DND-41 (cell line): ENCODE results near the gene PANX2.
A peak's percentile ranks its signal among the peaks of the same experiment; 100 is the strongest.

Experiments used
- ATAC-seq: fragments of 200-7000 bp; cut with Tn5 transposase; 3 replicates; pipeline ENCODE4 v1.9.1; 2021; ENCODE audit warnings: low read depth; ENCODE audit not compliant: insufficient read depth
- DNase-seq: peaks from one replicate; pipeline ENCODE4 v3.0.0-alpha.2; 2020
- H2AFZ ChIP-seq: 2 replicates; pipeline ENCODE4 v1.6.0; 2012; ENCODE audit warnings: low read depth, low read length
- H3K27ac ChIP-seq: 2 replicates; pipeline ENCODE4 v1.5.1; 2012; ENCODE audit warnings: low read length, inconsistent platforms
- H3K27me3 ChIP-seq: fragments of 200-600 bp; sonication (generic); 2 replicates; pipeline ENCODE4 v1.6.0; 2012; ENCODE audit warnings: low read length, mild to moderate bottlenecking, inconsistent platforms; ENCODE audit not compliant: insufficient read depth, poor library complexity
- H3K36me3 ChIP-seq: 2 replicates; pipeline ENCODE4 v1.5.1; 2012; ENCODE audit warnings: low read length, inconsistent platforms; ENCODE audit not compliant: insufficient read depth
- H3K4me1 ChIP-seq: 2 replicates; pipeline ENCODE4 v1.5.1; 2012; ENCODE audit warnings: mild to moderate bottlenecking, low read length; ENCODE audit not compliant: insufficient read depth
- H3K4me2 ChIP-seq: 2 replicates; pipeline ENCODE4 v1.6.0; 2012; ENCODE audit warnings: mild to moderate bottlenecking, moderate library complexity, low read length, inconsistent platforms; ENCODE audit not compliant: insufficient read depth
- H3K4me3 ChIP-seq, 2 experiments: fragments of 200-600 bp in 1 of 2; shearing (Covaris generic) in 1 of 2; 2 replicates each; pipeline ENCODE4 v1.5.1; 2012 to 2016; ENCODE audit warnings: inconsistent platforms in 2 of 2, low read length in 2 of 2, mild to moderate bottlenecking in 2 of 2, low read depth in 1 of 2, moderate library complexity in 1 of 2
- H3K79me2 ChIP-seq: 2 replicates; pipeline ENCODE4 v1.6.0; 2012; ENCODE audit warnings: low read length, inconsistent platforms; ENCODE audit not compliant: insufficient read depth
- H3K9ac ChIP-seq: 2 replicates; pipeline ENCODE4 v1.6.0; 2012; ENCODE audit warnings: low read depth, mild to moderate bottlenecking, inconsistent platforms, low read length, moderate library complexity
- H3K9me3 ChIP-seq: 2 replicates; pipeline ENCODE4 v1.5.1; 2012; ENCODE audit warnings: low read length, moderate library complexity, mild to moderate bottlenecking, inconsistent platforms; ENCODE audit not compliant: insufficient read depth, severe bottlenecking
- H4K20me1 ChIP-seq: 2 replicates; pipeline ENCODE4 v1.6.0; 2012; ENCODE audit warnings: low read length; ENCODE audit not compliant: insufficient read depth
- EZH2 ChIP-seq: IDR thresholded peaks from 3 replicates; pipeline ENCODE4 v1.6.1; 2012; ENCODE audit warnings: borderline replicate concordance, low read depth, mild to moderate bottlenecking, moderate library complexity, low read length, inconsistent platforms; ENCODE audit not compliant: severe bottlenecking
- TF ChIP-seq, protein P1 (sequence below): IDR thresholded peaks from 2 replicates; pipeline ENCODE4 v1.5.1; 2012; ENCODE audit warnings: borderline replicate concordance, low read length, moderate library complexity, mild to moderate bottlenecking; ENCODE audit not compliant: poor library complexity, severe bottlenecking; ENCODE audit errors: extremely low read depth

The PANX2 gene

DNA sequence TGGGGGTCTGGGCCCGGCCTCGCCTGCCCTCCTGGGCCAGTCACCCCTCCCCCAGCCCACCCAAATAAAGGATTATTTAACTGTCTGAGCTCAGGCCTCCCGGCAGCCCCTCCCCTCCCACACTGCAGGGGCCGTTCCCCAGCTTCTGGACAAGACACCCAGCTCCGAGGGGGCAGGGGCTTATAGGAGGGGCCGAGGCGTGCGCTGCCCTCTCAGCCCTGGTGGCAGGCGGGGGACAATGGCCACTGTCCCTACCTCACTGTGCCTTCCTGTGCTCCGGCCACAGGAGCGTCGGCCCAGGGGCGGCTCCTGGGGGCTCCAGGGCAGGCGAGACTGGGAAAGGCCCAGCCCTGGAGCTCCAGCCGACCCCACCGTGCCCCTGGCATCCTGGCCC lies 28.1 kb downstream of the PANX2 start:
- Histone ChIP-seq H2AFZ (no peak overlapping the region), H3K79me2 (peaks cover 45% of the 10 kb centered on the region), H3K27ac (no peak overlapping the region), H3K4me1 (peaks cover 34% of the 10 kb centered on the region), H3K36me3 (peaks cover 58% of the 10 kb centered on the region), H3K9ac (no peak overlapping the region), H3K4me3 (no peak overlapping the region), H4K20me1 (peaks cover 57% of the 10 kb centered on the region), H3K4me2 (no peak overlapping the region), H3K27me3 (no peaks in the 10 kb centered on the region), H3K9me3 (no peaks in the 10 kb centered on the region)
- ATAC-seq (no peak), DNase-seq (no peak)
- TF ChIP-seq, protein P1, sequence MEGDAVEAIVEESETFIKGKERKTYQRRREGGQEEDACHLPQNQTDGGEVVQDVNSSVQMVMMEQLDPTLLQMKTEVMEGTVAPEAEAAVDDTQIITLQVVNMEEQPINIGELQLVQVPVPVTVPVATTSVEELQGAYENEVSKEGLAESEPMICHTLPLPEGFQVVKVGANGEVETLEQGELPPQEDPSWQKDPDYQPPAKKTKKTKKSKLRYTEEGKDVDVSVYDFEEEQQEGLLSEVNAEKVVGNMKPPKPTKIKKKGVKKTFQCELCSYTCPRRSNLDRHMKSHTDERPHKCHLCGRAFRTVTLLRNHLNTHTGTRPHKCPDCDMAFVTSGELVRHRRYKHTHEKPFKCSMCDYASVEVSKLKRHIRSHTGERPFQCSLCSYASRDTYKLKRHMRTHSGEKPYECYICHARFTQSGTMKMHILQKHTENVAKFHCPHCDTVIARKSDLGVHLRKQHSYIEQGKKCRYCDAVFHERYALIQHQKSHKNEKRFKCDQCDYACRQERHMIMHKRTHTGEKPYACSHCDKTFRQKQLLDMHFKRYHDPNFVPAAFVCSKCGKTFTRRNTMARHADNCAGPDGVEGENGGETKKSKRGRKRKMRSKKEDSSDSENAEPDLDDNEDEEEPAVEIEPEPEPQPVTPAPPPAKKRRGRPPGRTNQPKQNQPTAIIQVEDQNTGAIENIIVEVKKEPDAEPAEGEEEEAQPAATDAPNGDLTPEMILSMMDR, result no peak

- ATAC-seq (no peak), DNase-seq (no peak)
- Histone ChIP-seq H2AFZ (no peak overlapping the region), H3K9ac (peak overlapping the region; percentile 90; the same call in 1 of the 2 replicates), H3K79me2 (peaks cover 42% of the 10 kb centered on the region), H3K36me3 (peaks cover 56% of the 10 kb centered on the region), H3K4me3 (peak overlapping the region in 1 of 2 experiments; percentile 71; a peak in 1 of 4 replicates), H3K4me2 (peak overlapping the region; percentile 98), H3K4me1 (peaks cover 34% of the 10 kb centered on the region), H3K9me3 (no peaks in the 10 kb centered on the region), H3K27me3 (no peaks in the 10 kb centered on the region), H4K20me1 (peaks cover 50% of the 10 kb centered on the region), H3K27ac (peak overlapping the region; percentile 68; the same call in 1 of the 2 replicates)
- TF ChIP-seq, protein P1, result no peak
- no peak for TF ChIP-seq EZH2
Measured at GRCh38 chr22:50199251-50199721, 28.8 kb downstream of the PANX2 start.

DNA sequence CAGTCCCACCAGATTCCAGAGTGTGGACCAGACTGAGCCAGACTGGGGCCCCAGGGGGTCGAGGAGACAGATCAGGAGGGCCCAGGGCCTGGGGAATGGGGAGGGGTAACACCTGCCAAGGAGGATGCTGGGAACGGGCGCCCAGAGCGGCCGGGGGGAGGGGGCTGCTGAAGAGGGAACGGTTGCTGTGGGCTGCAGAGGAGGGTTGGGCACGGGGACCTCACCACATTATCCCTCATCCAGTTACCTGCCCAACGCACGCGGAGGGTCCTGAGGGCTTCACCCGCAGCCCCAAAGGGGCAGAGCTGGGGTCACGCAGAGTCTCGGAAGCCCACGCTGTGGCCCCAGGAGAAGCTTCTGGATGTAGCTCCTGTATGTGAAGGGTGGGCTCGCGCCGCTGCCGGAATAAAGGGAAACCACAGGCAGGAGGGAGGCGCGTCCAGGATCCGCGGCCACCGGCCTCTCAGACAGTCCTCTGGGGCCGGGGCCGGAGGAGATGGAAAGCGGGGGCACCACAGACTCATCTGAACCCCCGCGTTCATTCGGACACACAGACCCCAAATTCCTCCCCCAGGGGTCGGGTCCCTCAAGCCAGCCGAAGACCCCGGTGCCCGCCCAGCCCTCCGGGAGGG lies 29.4 kb downstream of the PANX2 start:
- peak; percentile 35 for DNase-seq

More for the DNA sequence above, 29.4 kb downstream of the PANX2 start:
- peak overlapping the region; percentile 68 for H3K27ac ChIP-seq
- no peaks in the 10 kb centered on the region for H3K9me3 ChIP-seq
- H3K27me3 ChIP-seq, result no peaks in the 10 kb centered on the region
- H4K20me1 ChIP-seq, result peaks cover 43% of the 10 kb centered on the region; the same call in 1 of the 2 replicates
- peaks cover 34% of the 10 kb centered on the region for H3K4me1 ChIP-seq
- peak overlapping the region; percentile 68 for H2AFZ ChIP-seq
- TF ChIP-seq EZH2, result no peak
- TF ChIP-seq, protein P1, result no peak
- H3K4me2 ChIP-seq, result peak overlapping the region; percentile 98
- peak overlapping the region; percentile 90 for H3K9ac ChIP-seq
- ATAC-seq, result peak; percentile 8; the same call in 1 of the 3 replicates
- peak overlapping the region; percentile 50 to 71 for H3K4me3 ChIP-seq
- peaks cover 36% of the 10 kb centered on the region for H3K79me2 ChIP-seq
- peaks cover 54% of the 10 kb centered on the region for H3K36me3 ChIP-seq
